ENCODE measurements around the gene ACSM3. TPM values are rescaled to one million over a fixed set of nuclear protein-coding genes. Genes with fewer than 3 reads are reported as not detected.

The ACSM3 gene
- total and polyA plus RNA-seq, 9 of the 15 experiments (the other 6 are each of a cell fraction or from before 2014, with no cell fraction given), result 112 to 420 (median 182) TPM

DNA sequence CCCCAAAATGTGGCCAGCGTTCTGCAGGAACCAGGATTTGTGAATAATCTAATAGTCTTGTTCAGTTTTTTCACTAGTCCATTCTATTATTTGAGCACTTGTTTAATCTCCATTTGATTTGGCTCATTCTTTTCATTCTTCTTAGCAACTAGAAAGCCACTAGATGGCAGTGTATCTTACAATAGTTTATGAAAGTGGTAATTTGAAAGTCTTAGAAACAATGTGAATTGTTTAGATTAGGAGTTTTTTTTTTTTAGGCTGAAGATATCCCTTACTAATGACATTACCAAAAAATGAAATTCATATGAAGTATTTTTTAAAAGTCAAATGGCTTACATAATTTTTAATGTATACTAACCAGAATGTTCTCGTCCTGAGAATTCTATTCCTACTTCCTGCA is 35.8 kb downstream of the ACSM3 start (continued):
- TF ChIP-seq ZBTB7A (IDR thresholded peaks at IDR 0.05; ENCODE audit: borderline replicate concordance, control insufficient read depth, low read depth, low read length), result no peak
- TF ChIP-seq ZNF253 (CRISPR knock-in tag; conservative IDR thresholded peaks at IDR 0.05), result no peak
- TF ChIP-seq NONO (IDR thresholded peaks at IDR 0.05; ENCODE audit: low read depth in 2 of 2, low read length in 1 of 2), result no peak
- TF ChIP-seq, protein P1, sequence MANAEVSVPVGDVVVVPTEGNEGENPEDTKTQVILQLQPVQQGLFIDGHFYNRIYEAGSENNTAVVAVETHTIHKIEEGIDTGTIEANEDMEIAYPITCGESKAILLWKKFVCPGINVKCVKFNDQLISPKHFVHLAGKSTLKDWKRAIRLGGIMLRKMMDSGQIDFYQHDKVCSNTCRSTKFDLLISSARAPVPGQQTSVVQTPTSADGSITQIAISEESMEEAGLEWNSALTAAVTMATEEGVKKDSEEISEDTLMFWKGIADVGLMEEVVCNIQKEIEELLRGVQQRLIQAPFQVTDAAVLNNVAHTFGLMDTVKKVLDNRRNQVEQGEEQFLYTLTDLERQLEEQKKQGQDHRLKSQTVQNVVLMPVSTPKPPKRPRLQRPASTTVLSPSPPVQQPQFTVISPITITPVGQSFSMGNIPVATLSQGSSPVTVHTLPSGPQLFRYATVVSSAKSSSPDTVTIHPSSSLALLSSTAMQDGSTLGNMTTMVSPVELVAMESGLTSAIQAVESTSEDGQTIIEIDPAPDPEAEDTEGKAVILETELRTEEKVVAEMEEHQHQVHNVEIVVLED (CRISPR knock-in tag; IDR thresholded peaks at IDR 0.05), result no peak
- TF ChIP-seq CHCHD3 (CRISPR knock-in tag; IDR thresholded peaks at IDR 0.05), result no peak
- no peak for TF ChIP-seq SMARCE1 (IDR thresholded peaks at IDR 0.05)
- TF ChIP-seq, protein P2, sequence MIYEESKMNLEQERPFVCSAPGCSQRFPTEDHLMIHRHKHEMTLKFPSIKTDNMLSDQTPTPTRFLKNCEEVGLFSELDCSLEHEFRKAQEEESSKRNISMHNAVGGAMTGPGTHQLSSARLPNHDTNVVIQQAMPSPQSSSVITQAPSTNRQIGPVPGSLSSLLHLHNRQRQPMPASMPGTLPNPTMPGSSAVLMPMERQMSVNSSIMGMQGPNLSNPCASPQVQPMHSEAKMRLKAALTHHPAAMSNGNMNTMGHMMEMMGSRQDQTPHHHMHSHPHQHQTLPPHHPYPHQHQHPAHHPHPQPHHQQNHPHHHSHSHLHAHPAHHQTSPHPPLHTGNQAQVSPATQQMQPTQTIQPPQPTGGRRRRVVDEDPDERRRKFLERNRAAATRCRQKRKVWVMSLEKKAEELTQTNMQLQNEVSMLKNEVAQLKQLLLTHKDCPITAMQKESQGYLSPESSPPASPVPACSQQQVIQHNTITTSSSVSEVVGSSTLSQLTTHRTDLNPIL (CRISPR knock-in tag; IDR thresholded peaks at IDR 0.05), result no peak
- TF ChIP-seq RFX5 (IDR thresholded peaks at IDR 0.05; ENCODE audit: low read depth, low read length), result no peak
- TF ChIP-seq, protein P3, sequence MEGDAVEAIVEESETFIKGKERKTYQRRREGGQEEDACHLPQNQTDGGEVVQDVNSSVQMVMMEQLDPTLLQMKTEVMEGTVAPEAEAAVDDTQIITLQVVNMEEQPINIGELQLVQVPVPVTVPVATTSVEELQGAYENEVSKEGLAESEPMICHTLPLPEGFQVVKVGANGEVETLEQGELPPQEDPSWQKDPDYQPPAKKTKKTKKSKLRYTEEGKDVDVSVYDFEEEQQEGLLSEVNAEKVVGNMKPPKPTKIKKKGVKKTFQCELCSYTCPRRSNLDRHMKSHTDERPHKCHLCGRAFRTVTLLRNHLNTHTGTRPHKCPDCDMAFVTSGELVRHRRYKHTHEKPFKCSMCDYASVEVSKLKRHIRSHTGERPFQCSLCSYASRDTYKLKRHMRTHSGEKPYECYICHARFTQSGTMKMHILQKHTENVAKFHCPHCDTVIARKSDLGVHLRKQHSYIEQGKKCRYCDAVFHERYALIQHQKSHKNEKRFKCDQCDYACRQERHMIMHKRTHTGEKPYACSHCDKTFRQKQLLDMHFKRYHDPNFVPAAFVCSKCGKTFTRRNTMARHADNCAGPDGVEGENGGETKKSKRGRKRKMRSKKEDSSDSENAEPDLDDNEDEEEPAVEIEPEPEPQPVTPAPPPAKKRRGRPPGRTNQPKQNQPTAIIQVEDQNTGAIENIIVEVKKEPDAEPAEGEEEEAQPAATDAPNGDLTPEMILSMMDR (IDR thresholded peaks at IDR 0.05 in 2 of 3, conservative IDR thresholded peaks at IDR 0.05 in 1 of 3; ENCODE audit: insufficient read depth in 2 of 3, low read depth in 1 of 3, low read length in 3 of 3), result peak in 2 of 3 experiments; percentile 35 to 65; a peak in 3 of 6 replicates
- no peak for TF ChIP-seq MCM2 (IDR thresholded peaks at IDR 0.05; ENCODE audit: low read depth)
- TF ChIP-seq SP2 (IDR thresholded peaks at IDR 0.05; ENCODE audit: extremely low read depth, low read depth, low read length, poor library complexity, severe bottlenecking), result no peak
- TF ChIP-seq, protein P4, sequence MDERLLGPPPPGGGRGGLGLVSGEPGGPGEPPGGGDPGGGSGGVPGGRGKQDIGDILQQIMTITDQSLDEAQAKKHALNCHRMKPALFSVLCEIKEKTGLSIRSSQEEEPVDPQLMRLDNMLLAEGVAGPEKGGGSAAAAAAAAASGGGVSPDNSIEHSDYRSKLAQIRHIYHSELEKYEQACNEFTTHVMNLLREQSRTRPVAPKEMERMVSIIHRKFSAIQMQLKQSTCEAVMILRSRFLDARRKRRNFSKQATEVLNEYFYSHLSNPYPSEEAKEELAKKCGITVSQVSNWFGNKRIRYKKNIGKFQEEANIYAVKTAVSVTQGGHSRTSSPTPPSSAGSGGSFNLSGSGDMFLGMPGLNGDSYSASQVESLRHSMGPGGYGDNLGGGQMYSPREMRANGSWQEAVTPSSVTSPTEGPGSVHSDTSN (CRISPR knock-in tag; IDR thresholded peaks at IDR 0.05; ENCODE audit: low read depth), result no peak
- TF ChIP-seq, protein P4 (tag; conservative IDR thresholded peaks at IDR 0.05; ENCODE audit: low read depth), result no peak
- no peak for TF ChIP-seq FOXJ2 (tag; IDR thresholded peaks at IDR 0.05)
- no peak for TF ChIP-seq PYGO2 (tag; IDR thresholded peaks at IDR 0.05)
- TF ChIP-seq, protein P5, sequence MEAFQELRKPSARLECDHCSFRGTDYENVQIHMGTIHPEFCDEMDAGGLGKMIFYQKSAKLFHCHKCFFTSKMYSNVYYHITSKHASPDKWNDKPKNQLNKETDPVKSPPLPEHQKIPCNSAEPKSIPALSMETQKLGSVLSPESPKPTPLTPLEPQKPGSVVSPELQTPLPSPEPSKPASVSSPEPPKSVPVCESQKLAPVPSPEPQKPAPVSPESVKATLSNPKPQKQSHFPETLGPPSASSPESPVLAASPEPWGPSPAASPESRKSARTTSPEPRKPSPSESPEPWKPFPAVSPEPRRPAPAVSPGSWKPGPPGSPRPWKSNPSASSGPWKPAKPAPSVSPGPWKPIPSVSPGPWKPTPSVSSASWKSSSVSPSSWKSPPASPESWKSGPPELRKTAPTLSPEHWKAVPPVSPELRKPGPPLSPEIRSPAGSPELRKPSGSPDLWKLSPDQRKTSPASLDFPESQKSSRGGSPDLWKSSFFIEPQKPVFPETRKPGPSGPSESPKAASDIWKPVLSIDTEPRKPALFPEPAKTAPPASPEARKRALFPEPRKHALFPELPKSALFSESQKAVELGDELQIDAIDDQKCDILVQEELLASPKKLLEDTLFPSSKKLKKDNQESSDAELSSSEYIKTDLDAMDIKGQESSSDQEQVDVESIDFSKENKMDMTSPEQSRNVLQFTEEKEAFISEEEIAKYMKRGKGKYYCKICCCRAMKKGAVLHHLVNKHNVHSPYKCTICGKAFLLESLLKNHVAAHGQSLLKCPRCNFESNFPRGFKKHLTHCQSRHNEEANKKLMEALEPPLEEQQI (IDR thresholded peaks at IDR 0.05), result no peak
- TF ChIP-seq RCOR1 (IDR thresholded peaks at IDR 0.05; ENCODE audit: borderline replicate concordance in 1 of 2, low read depth in 2 of 2, low read length in 2 of 2), result no peak

Data from K562 (cell line).